ENCODE measurements around the gene ARHGAP31. TPM values are rescaled to one million over a fixed set of nuclear protein-coding genes. Genes with fewer than 3 reads are reported as not detected.
"Not testable (repeated sequence)": the region's sequence is repeated elsewhere in the genome, so short reads cannot be mapped to it uniquely, and the experiment has no call there.

ARHGAP31 gene
- total and polyA plus RNA-seq, 7 donors = 1.9 to 13.2 (median 5.3) TPM

- Histone ChIP-seq H3K27ac (no peak overlapping the region), H3K36me3 (ENCODE audit: insufficient read depth in 1 of 2, low read depth in 1 of 2) (no peaks in the 10 kb centered on the region), H3K4me3 (no peak overlapping the region), H3K4me1 (no peaks in the 10 kb centered on the region), H3K9me3 (no peaks in the 10 kb centered on the region), H3K27me3 (ENCODE audit: insufficient read depth in 3 of 3, low read length in 2 of 3) (no peaks in the 10 kb centered on the region)
- intact Hi-C loops (cut with DNase I) = no loop called here
- WGBS, 3 donors = 11 to 17% (median 16%) methylated on average over 6 of the region's 6 CpGs
- TF ChIP-seq CTCF (IDR thresholded peaks at IDR 0.05) = no peak
- peak; percentile 45 to 63 for DNase-seq
- ATAC-seq = no peak
Observed at GRCh38 chr3:119333773-119334509, 39.8 kb downstream of the ARHGAP31 start.

- no peaks in the 10 kb centered on the region for H3K36me3 ChIP-seq (ENCODE audit: insufficient read depth in 1 of 2, low read depth in 1 of 2)
- no peak for TF ChIP-seq CTCF (IDR thresholded peaks at IDR 0.05)
- H3K27ac ChIP-seq = no peak overlapping the region
- H3K27me3 ChIP-seq (ENCODE audit: insufficient read depth in 3 of 3, low read length in 2 of 3) = no peaks in the 10 kb centered on the region
- no peaks in the 10 kb centered on the region for H3K4me1 ChIP-seq
- intact Hi-C loops (cut with DNase I) = no loop called here
- H3K4me3 ChIP-seq = no peak overlapping the region
- no peaks in the 10 kb centered on the region for H3K9me3 ChIP-seq
- ATAC-seq (no peak), DNase-seq (no peak)
- 78 to 97% (median 79%) methylated on average over 5 of the region's 5 CpGs for WGBS, 3 donors
Observed at GRCh38 chr3:119336823-119337222, 42.6 kb downstream of the ARHGAP31 start.

GRCh38 chr3:119337407-119337806 is 43.2 kb downstream of the ARHGAP31 start:
- H3K4me3 ChIP-seq; H3K27ac ChIP-seq; DNase-seq; H3K27me3 ChIP-seq (ENCODE audit: insufficient read depth in 3 of 3, low read length in 2 of 3); H3K36me3 ChIP-seq (ENCODE audit: insufficient read depth in 1 of 2, low read depth in 1 of 2); H3K4me1 ChIP-seq; ATAC-seq; intact Hi-C loops (cut with DNase I); H3K9me3 ChIP-seq: not testable (repeated sequence)
- WGBS, 3 donors = 93 to 94% (median 94%) methylated on average over 6 of the region's 6 CpGs

- H3K27ac ChIP-seq = no peak overlapping the region
- no peaks in the 10 kb centered on the region for H3K4me1 ChIP-seq
- ATAC-seq (no peak), DNase-seq (no peak)
- no peak for TF ChIP-seq CTCF (IDR thresholded peaks at IDR 0.05)
- no peaks in the 10 kb centered on the region for H3K9me3 ChIP-seq
- no peaks in the 10 kb centered on the region for H3K36me3 ChIP-seq (ENCODE audit: insufficient read depth in 1 of 2, low read depth in 1 of 2)
- intact Hi-C loops (cut with DNase I) = no loop called here
- H3K27me3 ChIP-seq (ENCODE audit: insufficient read depth in 3 of 3, low read length in 2 of 3) = no peaks in the 10 kb centered on the region
- H3K4me3 ChIP-seq = no peak overlapping the region
Observed at GRCh38 chr3:119338754-119339153, 44.6 kb downstream of the ARHGAP31 start.

GRCh38 chr3:119340014-119340413 is 45.8 kb downstream of the ARHGAP31 start:
- Histone ChIP-seq H3K27ac (no peak overlapping the region), H3K27me3 (ENCODE audit: insufficient read depth in 3 of 3, low read length in 2 of 3) (no peaks in the 10 kb centered on the region), H3K4me3 (no peak overlapping the region), H3K4me1 (no peaks in the 10 kb centered on the region), H3K9me3 (no peaks in the 10 kb centered on the region), H3K36me3 (ENCODE audit: insufficient read depth in 1 of 2, low read depth in 1 of 2) (no peaks in the 10 kb centered on the region)
- intact Hi-C loops (cut with DNase I) = no loop called here
- DNase-seq (no peak), ATAC-seq (no peak)
- no peak for TF ChIP-seq CTCF (IDR thresholded peaks at IDR 0.05)
- 82 to 88% (median 83%) methylated on average over 1 of the region's 1 CpG for WGBS, 3 donors
